ENCODE results near the gene DEK.
"Not testable (repeated sequence)": the region's sequence is repeated elsewhere in the genome, so short reads cannot be mapped to it uniquely, and the experiment has no call there.

The DEK gene

GRCh38 chr6:18237167-18237566, 27.2 kb downstream of the DEK start:
- Mint-ChIP-seq H3K36me3 (ENCODE audit: low read depth) (peaks cover 97% of the 10 kb centered on the region), H3K27ac (no peak overlapping the region), H3K4me3 (no peak overlapping the region), H3K4me1 (ENCODE audit: low read depth) (peaks cover 15% of the 10 kb centered on the region), H3K27me3 (no peaks in the 10 kb centered on the region), H3K9me3 (peaks cover 17% of the 10 kb centered on the region)
- no peak for DNase-seq

GRCh38 chr6:18235524-18235923, 28.8 kb downstream of the DEK start:
- Mint-ChIP-seq H3K36me3 (ENCODE audit: low read depth) (peaks cover 97% of the 10 kb centered on the region), H3K9me3 (peaks cover 31% of the 10 kb centered on the region), H3K27ac (no peak overlapping the region), H3K4me1 (ENCODE audit: low read depth) (peaks cover 5% of the 10 kb centered on the region), H3K4me3 (no peak overlapping the region), H3K27me3 (no peaks in the 10 kb centered on the region)
- no peak for DNase-seq

- Mint-ChIP-seq H3K4me1 (ENCODE audit: low read depth) (peaks cover 7% of the 10 kb centered on the region), H3K9me3 (peaks cover 34% of the 10 kb centered on the region), H3K36me3 (ENCODE audit: low read depth) (peaks cover 97% of the 10 kb centered on the region), H3K27ac (no peak overlapping the region), H3K27me3 (no peaks in the 10 kb centered on the region), H3K4me3 (no peak overlapping the region)
- DNase-seq: no peak
Measured at GRCh38 chr6:18234564-18234963, 29.8 kb downstream of the DEK start.

GRCh38 chr6:18233770-18234169, 30.6 kb downstream of the DEK start:
- not testable (repeated sequence) for H3K27ac Mint-ChIP-seq; H3K4me3 Mint-ChIP-seq; H3K4me1 Mint-ChIP-seq (ENCODE audit: low read depth); DNase-seq; H3K27me3 Mint-ChIP-seq
- H3K36me3 Mint-ChIP-seq (ENCODE audit: low read depth): peaks cover 98% of the 10 kb centered on the region
- H3K9me3 Mint-ChIP-seq: peaks cover 36% of the 10 kb centered on the region

GRCh38 chr6:18231856-18232255, 32.5 kb downstream of the DEK start:
- peak overlapping the region; percentile 34 for H3K27ac Mint-ChIP-seq
- H3K9me3 Mint-ChIP-seq: peaks cover 36% of the 10 kb centered on the region
- not testable (repeated sequence) for H3K4me3 Mint-ChIP-seq; DNase-seq; H3K4me1 Mint-ChIP-seq (ENCODE audit: low read depth); H3K27me3 Mint-ChIP-seq
- H3K36me3 Mint-ChIP-seq (ENCODE audit: low read depth): peaks cover 99% of the 10 kb centered on the region

GRCh38 chr6:18228590-18228989, 35.7 kb downstream of the DEK start:
- not testable (repeated sequence) for H3K27ac Mint-ChIP-seq; H3K4me3 Mint-ChIP-seq; DNase-seq; H3K27me3 Mint-ChIP-seq; H3K4me1 Mint-ChIP-seq (ENCODE audit: low read depth)
- Mint-ChIP-seq H3K9me3 (peaks cover 26% of the 10 kb centered on the region), H3K36me3 (ENCODE audit: low read depth) (peaks cover 99% of the 10 kb centered on the region)

GRCh38 chr6:18227166-18227565, 37.2 kb downstream of the DEK start:
- DNase-seq; H3K4me3 Mint-ChIP-seq; H3K4me1 Mint-ChIP-seq (ENCODE audit: low read depth); H3K27me3 Mint-ChIP-seq: not testable (repeated sequence)
- H3K36me3 Mint-ChIP-seq (ENCODE audit: low read depth): peaks cover 98% of the 10 kb centered on the region
- peak overlapping the region; percentile 51 for H3K27ac Mint-ChIP-seq
- peaks cover 19% of the 10 kb centered on the region for H3K9me3 Mint-ChIP-seq

GRCh38 chr6:18226451-18227105, 37.8 kb downstream of the DEK start:
- not testable (repeated sequence) for DNase-seq; H3K27me3 Mint-ChIP-seq; H3K4me1 Mint-ChIP-seq (ENCODE audit: low read depth); H3K4me3 Mint-ChIP-seq
- peaks cover 98% of the 10 kb centered on the region for H3K36me3 Mint-ChIP-seq (ENCODE audit: low read depth)
- H3K27ac Mint-ChIP-seq: peak overlapping the region; percentile 51
- peaks cover 15% of the 10 kb centered on the region for H3K9me3 Mint-ChIP-seq

GRCh38 chr6:18221288-18221615, 43.1 kb downstream of the DEK start:
- Mint-ChIP-seq H3K36me3 (ENCODE audit: low read depth) (peaks cover 87% of the 10 kb centered on the region), H3K4me1 (ENCODE audit: low read depth) (peaks cover 5% of the 10 kb centered on the region), H3K27ac (peak overlapping the region; percentile 35), H3K9me3 (no peaks in the 10 kb centered on the region), H3K4me3 (no peak overlapping the region), H3K27me3 (no peaks in the 10 kb centered on the region)
- no peak for DNase-seq

GRCh38 chr6:18219591-18219990, 44.7 kb downstream of the DEK start:
- Mint-ChIP-seq H3K27ac (peak overlapping the region; percentile 4), H3K9me3 (no peaks in the 10 kb centered on the region), H3K4me1 (ENCODE audit: low read depth) (peaks cover 3% of the 10 kb centered on the region), H3K27me3 (no peaks in the 10 kb centered on the region), H3K36me3 (ENCODE audit: low read depth) (peaks cover 84% of the 10 kb centered on the region), H3K4me3 (no peak overlapping the region)
- no peak for DNase-seq

GRCh38 chr6:18218233-18218632, 46.1 kb downstream of the DEK start:
- H3K4me1 Mint-ChIP-seq (ENCODE audit: low read depth): peaks cover 14% of the 10 kb centered on the region
- H3K4me3 Mint-ChIP-seq: no peak overlapping the region
- H3K36me3 Mint-ChIP-seq (ENCODE audit: low read depth): peaks cover 83% of the 10 kb centered on the region

GRCh38 chr6:18216411-18216810, 47.9 kb downstream of the DEK start:
- H3K27ac Mint-ChIP-seq: no peak overlapping the region
- H3K4me3 Mint-ChIP-seq: no peak overlapping the region

More at GRCh38 chr6:18218233-18218632, 46.1 kb downstream of the DEK start:
- Mint-ChIP-seq H3K27me3 (no peaks in the 10 kb centered on the region), H3K9me3 (no peaks in the 10 kb centered on the region), H3K27ac (no peak overlapping the region)
- DNase-seq: no peak

GRCh38 chr6:18215436-18215835, 48.9 kb downstream of the DEK start:
- peaks cover 75% of the 10 kb centered on the region for H3K36me3 Mint-ChIP-seq (ENCODE audit: low read depth)
- no peak for DNase-seq

More at GRCh38 chr6:18216411-18216810, 47.9 kb downstream of the DEK start:
- no peaks in the 10 kb centered on the region for H3K9me3 Mint-ChIP-seq
- DNase-seq: no peak
- H3K36me3 Mint-ChIP-seq (ENCODE audit: low read depth): peaks cover 79% of the 10 kb centered on the region
- peaks cover 21% of the 10 kb centered on the region for H3K4me1 Mint-ChIP-seq (ENCODE audit: low read depth)
- H3K27me3 Mint-ChIP-seq: no peaks in the 10 kb centered on the region

GRCh38 chr6:18214003-18214402, 50.3 kb downstream of the DEK start:
- H3K27ac Mint-ChIP-seq: peak overlapping the region; percentile 73
- peak overlapping the region; percentile 55 for H3K4me3 Mint-ChIP-seq
- peaks cover 73% of the 10 kb centered on the region for H3K36me3 Mint-ChIP-seq (ENCODE audit: low read depth)

More at GRCh38 chr6:18215436-18215835, 48.9 kb downstream of the DEK start:
- no peaks in the 10 kb centered on the region for H3K9me3 Mint-ChIP-seq
- peak overlapping the region; percentile 59 for H3K27ac Mint-ChIP-seq
- peaks cover 27% of the 10 kb centered on the region for H3K4me1 Mint-ChIP-seq (ENCODE audit: low read depth)
- no peaks in the 10 kb centered on the region for H3K27me3 Mint-ChIP-seq
- no peak overlapping the region for H3K4me3 Mint-ChIP-seq

GRCh38 chr6:18213439-18213838, 50.9 kb downstream of the DEK start:
- no peaks in the 10 kb centered on the region for H3K9me3 Mint-ChIP-seq
- H3K27ac Mint-ChIP-seq: peak overlapping the region; percentile 35
- peaks cover 27% of the 10 kb centered on the region for H3K4me1 Mint-ChIP-seq (ENCODE audit: low read depth)
- no peaks in the 10 kb centered on the region for H3K27me3 Mint-ChIP-seq
- H3K36me3 Mint-ChIP-seq (ENCODE audit: low read depth): peaks cover 73% of the 10 kb centered on the region
- no peak overlapping the region for H3K4me3 Mint-ChIP-seq
- no peak for DNase-seq

More at GRCh38 chr6:18214003-18214402, 50.3 kb downstream of the DEK start:
- DNase-seq: no peak
- Mint-ChIP-seq H3K4me1 (ENCODE audit: low read depth) (peaks cover 27% of the 10 kb centered on the region), H3K27me3 (no peaks in the 10 kb centered on the region), H3K9me3 (no peaks in the 10 kb centered on the region)

- no peak overlapping the region for H3K27ac Mint-ChIP-seq
- no peaks in the 10 kb centered on the region for H3K27me3 Mint-ChIP-seq
- no peak overlapping the region for H3K4me3 Mint-ChIP-seq
- no peak for DNase-seq
- H3K36me3 Mint-ChIP-seq (ENCODE audit: low read depth): peaks cover 70% of the 10 kb centered on the region
- no peaks in the 10 kb centered on the region for H3K9me3 Mint-ChIP-seq
- peaks cover 27% of the 10 kb centered on the region for H3K4me1 Mint-ChIP-seq (ENCODE audit: low read depth)
Measured at GRCh38 chr6:18212231-18212630, 52.1 kb downstream of the DEK start.
